HG02588 (cell line): ENCODE measurements around the gene PNN.
A peak's percentile ranks its signal among the peaks of the same experiment; 100 is the strongest.

Source experiments
- ATAC-seq: cut with Tn5 transposase; IDR thresholded peaks from one replicate; pipeline ENCODE4 v1.9.1; 2021; ENCODE audit warnings: mild to moderate bottlenecking, moderate library complexity; ENCODE audit not compliant: unreplicated experiment

PNN gene

DNA sequence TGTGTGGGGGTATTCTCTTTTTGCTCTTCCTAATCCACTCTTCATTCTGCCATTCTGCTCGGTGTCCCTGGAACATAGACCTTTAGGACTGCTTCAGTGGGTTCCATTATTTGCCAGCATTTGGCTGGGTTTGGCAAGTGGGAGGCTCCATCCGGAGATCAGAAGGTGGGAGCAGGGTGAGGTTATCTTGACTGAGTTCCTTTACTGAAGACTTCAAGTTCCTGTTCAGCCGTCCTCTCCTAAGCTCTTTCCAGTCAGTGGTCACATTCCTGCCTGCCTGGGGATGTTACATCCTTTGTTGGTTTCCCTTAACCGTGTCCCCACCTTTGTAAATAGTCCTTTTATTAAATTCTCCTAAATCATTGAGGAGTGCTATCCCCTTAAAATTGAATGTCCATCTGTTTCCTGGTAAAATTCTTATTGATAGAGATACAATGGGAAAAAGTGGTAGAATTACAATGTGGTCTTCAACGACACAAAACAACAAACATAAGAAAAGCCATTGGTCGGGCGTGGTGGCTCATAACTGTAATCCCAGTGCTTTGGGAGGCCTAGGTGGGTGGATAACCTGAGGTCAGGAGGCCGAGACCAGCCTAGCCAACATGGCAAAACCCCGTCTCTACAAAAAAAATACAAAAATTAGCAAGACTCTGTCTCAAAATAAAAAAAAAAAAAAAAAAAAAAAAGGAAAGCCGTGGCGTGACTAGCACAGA is 53.6 kb downstream of the PNN start:
- ATAC-seq: no peak

DNA sequence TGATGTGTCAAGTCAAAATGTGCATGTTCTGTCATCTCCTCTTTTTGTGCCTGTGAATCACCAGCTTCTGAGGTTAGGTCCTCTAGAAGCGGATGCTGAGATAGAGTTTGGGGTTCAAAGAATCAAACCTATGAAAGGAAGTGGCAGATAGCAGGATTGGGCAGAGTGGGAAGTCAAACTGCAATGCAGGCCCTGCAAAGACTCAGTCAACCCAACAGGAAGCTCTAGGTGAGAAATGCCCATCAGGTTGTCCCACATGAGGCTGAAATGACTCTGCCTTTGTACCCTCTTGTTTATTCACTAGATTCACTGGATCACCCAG is 54.1 kb downstream of the PNN start:
- no peak for ATAC-seq

- no peak for ATAC-seq
These were observed 54.6 kb downstream of the PNN start for GRCh38 chr14:39229601-39230110.

- no peak for ATAC-seq
These were observed 55.5 kb downstream of the PNN start for GRCh38 chr14:39230416-39231035.

GRCh38 chr14:39231751-39232553 is 56.9 kb downstream of the PNN start:
- ATAC-seq: peak; percentile 82
